ENCODE data around the gene MARCHF3. TPM values are rescaled to one million over a fixed set of nuclear protein-coding genes. Genes with fewer than 3 reads are reported as not detected.

MARCHF3 gene
- total and polyA plus RNA-seq, 10 of the 15 experiments (the other 5 are each of a cell fraction or from before 2014, with no cell fraction given) = 3.6 to 24.1 (median 11.3) TPM

- TF ChIP-seq YY1 (IDR thresholded peaks at IDR 0.05; ENCODE audit: low read depth, low read length) (no peak; the same call in 1 of the 2 replicates), PML (IDR thresholded peaks at IDR 0.05; ENCODE audit: low read length) (peak; percentile 65), KLF5 (IDR thresholded peaks at IDR 0.05; ENCODE audit: partially characterized antibody) (no peak), KAT2A (conservative IDR thresholded peaks at IDR 0.05; ENCODE audit: control insufficient read depth, low read depth, low read length) (no peak), DPF2 (IDR thresholded peaks at IDR 0.05) (peak; percentile 70), FOXM1 (IDR thresholded peaks at IDR 0.05; ENCODE audit: low read depth, low read length) (peak; percentile 87), MEF2A (IDR thresholded peaks at IDR 0.05; ENCODE audit: insufficient read depth, low read depth, low read length) (peak; percentile 70; the same call in 1 of the 2 replicates), GATAD2B (conservative IDR thresholded peaks at IDR 0.05; ENCODE audit: low read depth) (no peak), WRNIP1 (IDR thresholded peaks at IDR 0.05; ENCODE audit: borderline replicate concordance, low read depth, low read length) (no peak), POLR2AphosphoS2 (IDR thresholded peaks at IDR 0.05; ENCODE audit: low read depth, low read length) (no peak), CBX5 (IDR thresholded peaks at IDR 0.05; ENCODE audit: low read depth) (0 out of 2 replicates have a peak, but pooled peaks have one; percentile 20), RELA (IDR thresholded peaks at IDR 0.05; ENCODE audit: borderline replicate concordance, partially characterized antibody) (no peak), NBN (IDR thresholded peaks at IDR 0.05) (peak; percentile 66; the same call in 1 of the 2 replicates), ZNF24 (IDR thresholded peaks at IDR 0.05) (no peak), CHD2 (IDR thresholded peaks at IDR 0.05; ENCODE audit: borderline replicate concordance, low read depth, low read length) (0 out of 2 replicates have a peak, but pooled peaks have one; percentile 29), SMC3 (IDR thresholded peaks at IDR 0.05; ENCODE audit: borderline replicate concordance, low read length) (no peak; the same call in 1 of the 2 replicates), MTA3 (IDR thresholded peaks at IDR 0.05; ENCODE audit: borderline replicate concordance, low read length) (peak; percentile 87; the same call in 1 of the 2 replicates), LARP7 (IDR thresholded peaks at IDR 0.05) (no peak), MYC (IDR thresholded peaks at IDR 0.05; ENCODE audit: insufficient read depth, insufficient read length, insufficient replicate concordance, low read length, severe bottlenecking) (no peak), CUX1 (IDR thresholded peaks at IDR 0.05; ENCODE audit: insufficient replicate concordance, low read depth, low read length) (no peak), ASH2L (IDR thresholded peaks at IDR 0.05; ENCODE audit: borderline replicate concordance, low read depth) (no peak)
- TF ChIP-seq, protein P1, sequence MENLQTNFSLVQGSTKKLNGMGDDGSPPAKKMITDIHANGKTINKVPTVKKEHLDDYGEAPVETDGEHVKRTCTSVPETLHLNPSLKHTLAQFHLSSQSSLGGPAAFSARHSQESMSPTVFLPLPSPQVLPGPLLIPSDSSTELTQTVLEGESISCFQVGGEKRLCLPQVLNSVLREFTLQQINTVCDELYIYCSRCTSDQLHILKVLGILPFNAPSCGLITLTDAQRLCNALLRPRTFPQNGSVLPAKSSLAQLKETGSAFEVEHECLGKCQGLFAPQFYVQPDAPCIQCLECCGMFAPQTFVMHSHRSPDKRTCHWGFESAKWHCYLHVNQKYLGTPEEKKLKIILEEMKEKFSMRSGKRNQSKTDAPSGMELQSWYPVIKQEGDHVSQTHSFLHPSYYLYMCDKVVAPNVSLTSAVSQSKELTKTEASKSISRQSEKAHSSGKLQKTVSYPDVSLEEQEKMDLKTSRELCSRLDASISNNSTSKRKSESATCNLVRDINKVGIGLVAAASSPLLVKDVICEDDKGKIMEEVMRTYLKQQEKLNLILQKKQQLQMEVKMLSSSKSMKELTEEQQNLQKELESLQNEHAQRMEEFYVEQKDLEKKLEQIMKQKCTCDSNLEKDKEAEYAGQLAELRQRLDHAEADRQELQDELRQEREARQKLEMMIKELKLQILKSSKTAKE (IDR thresholded peaks at IDR 0.05; ENCODE audit: low read depth, poor library complexity, severe bottlenecking) = peak; percentile 72
- TF ChIP-seq, protein P2, sequence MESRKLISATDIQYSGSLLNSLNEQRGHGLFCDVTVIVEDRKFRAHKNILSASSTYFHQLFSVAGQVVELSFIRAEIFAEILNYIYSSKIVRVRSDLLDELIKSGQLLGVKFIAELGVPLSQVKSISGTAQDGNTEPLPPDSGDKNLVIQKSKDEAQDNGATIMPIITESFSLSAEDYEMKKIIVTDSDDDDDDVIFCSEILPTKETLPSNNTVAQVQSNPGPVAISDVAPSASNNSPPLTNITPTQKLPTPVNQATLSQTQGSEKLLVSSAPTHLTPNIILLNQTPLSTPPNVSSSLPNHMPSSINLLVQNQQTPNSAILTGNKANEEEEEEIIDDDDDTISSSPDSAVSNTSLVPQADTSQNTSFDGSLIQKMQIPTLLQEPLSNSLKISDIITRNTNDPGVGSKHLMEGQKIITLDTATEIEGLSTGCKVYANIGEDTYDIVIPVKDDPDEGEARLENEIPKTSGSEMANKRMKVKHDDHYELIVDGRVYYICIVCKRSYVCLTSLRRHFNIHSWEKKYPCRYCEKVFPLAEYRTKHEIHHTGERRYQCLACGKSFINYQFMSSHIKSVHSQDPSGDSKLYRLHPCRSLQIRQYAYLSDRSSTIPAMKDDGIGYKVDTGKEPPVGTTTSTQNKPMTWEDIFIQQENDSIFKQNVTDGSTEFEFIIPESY (IDR thresholded peaks at IDR 0.05) = no peak
Measured at GRCh38 chr5:126988021-126988569, 42.3 kb downstream of the MARCHF3 start (continued).

All from GM12878 (cell line).